ENCODE measurements around the gene LRCOL1. TPM values are rescaled to one million over a fixed set of nuclear protein-coding genes. Genes with fewer than 3 reads are reported as not detected.

Gene LRCOL1
- total RNA-seq, 1 donor from 2014 or later: not detected

GRCh38 chr12:132606927-132607326 is 3.5 kb downstream of the LRCOL1 start:
- Histone ChIP-seq H3K4me1 (peaks cover 8% of the 10 kb centered on the region), H3K4me3 (no peak overlapping the region), H3K27me3 (peaks cover 13% of the 10 kb centered on the region), H3K9me3 (no peaks in the 10 kb centered on the region), H3K27ac (no peak overlapping the region), H3K36me3 (no peaks in the 10 kb centered on the region)
- TF ChIP-seq POLR2AphosphoS5 (IDR thresholded peaks at IDR 0.05; ENCODE audit: insufficient read depth in 1 of 2, low read depth in 1 of 2) (no peak), POLR2A (IDR thresholded peaks at IDR 0.05) (no peak)
- TF ChIP-seq, protein P1, sequence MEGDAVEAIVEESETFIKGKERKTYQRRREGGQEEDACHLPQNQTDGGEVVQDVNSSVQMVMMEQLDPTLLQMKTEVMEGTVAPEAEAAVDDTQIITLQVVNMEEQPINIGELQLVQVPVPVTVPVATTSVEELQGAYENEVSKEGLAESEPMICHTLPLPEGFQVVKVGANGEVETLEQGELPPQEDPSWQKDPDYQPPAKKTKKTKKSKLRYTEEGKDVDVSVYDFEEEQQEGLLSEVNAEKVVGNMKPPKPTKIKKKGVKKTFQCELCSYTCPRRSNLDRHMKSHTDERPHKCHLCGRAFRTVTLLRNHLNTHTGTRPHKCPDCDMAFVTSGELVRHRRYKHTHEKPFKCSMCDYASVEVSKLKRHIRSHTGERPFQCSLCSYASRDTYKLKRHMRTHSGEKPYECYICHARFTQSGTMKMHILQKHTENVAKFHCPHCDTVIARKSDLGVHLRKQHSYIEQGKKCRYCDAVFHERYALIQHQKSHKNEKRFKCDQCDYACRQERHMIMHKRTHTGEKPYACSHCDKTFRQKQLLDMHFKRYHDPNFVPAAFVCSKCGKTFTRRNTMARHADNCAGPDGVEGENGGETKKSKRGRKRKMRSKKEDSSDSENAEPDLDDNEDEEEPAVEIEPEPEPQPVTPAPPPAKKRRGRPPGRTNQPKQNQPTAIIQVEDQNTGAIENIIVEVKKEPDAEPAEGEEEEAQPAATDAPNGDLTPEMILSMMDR (IDR thresholded peaks at IDR 0.05): no peak
- intact Hi-C loops (cut with DNase I): no loop called here
- DNase-seq (ENCODE audit: extremely low spot score in 2 of 2): no peak

GRCh38 chr12:132606466-132606865 is 3.9 kb downstream of the LRCOL1 start:
- intact Hi-C loops (cut with DNase I): no loop called here
- TF ChIP-seq POLR2AphosphoS5 (IDR thresholded peaks at IDR 0.05; ENCODE audit: insufficient read depth in 1 of 2, low read depth in 1 of 2) (no peak), POLR2A (IDR thresholded peaks at IDR 0.05) (no peak)
- TF ChIP-seq, protein P1 (IDR thresholded peaks at IDR 0.05): no peak
- Histone ChIP-seq H3K36me3 (no peaks in the 10 kb centered on the region), H3K4me1 (peaks cover 8% of the 10 kb centered on the region), H3K9me3 (no peaks in the 10 kb centered on the region), H3K4me3 (no peak overlapping the region), H3K27ac (no peak overlapping the region), H3K27me3 (peaks cover 13% of the 10 kb centered on the region)
- no peak for DNase-seq (ENCODE audit: extremely low spot score in 2 of 2)

DNA sequence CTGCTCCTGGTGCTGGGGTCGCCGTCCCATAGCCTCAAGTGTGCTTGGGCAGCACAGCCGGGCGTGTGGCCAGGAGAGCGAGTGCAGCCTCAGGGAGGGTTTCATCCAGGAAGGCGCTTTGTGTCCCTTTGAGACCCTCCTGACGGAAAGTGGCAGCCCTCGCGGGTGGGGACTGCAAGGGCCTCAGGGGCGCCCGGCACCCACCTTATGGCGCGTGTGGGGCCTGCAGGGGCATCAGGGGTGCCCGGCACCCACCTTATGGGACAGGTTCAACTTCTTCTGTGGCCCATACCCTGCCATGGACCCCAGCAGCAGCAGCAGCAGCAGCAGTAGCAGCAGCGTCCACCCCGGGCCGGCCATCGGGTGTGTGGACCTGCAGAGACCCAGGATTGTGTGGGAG is 4.5 kb downstream of the LRCOL1 start:
- Histone ChIP-seq H3K27me3 (peaks cover 13% of the 10 kb centered on the region), H3K36me3 (no peaks in the 10 kb centered on the region), H3K4me3 (no peak overlapping the region), H3K9me3 (no peaks in the 10 kb centered on the region), H3K4me1 (peaks cover 11% of the 10 kb centered on the region), H3K27ac (no peak overlapping the region)
- intact Hi-C loops (cut with DNase I): no loop called here
- DNase-seq (ENCODE audit: extremely low spot score in 2 of 2): no peak
- no peak for TF ChIP-seq POLR2AphosphoS5 (IDR thresholded peaks at IDR 0.05; ENCODE audit: insufficient read depth in 1 of 2, low read depth in 1 of 2)
- TF ChIP-seq POLR2A (IDR thresholded peaks at IDR 0.05): no peak
- TF ChIP-seq, protein P1 (IDR thresholded peaks at IDR 0.05): no peak

GRCh38 chr12:132604668-132605441 is 5.5 kb downstream of the LRCOL1 start:
- peak overlapping the region in 1 of 2 donors; percentile 31 for H3K4me3 ChIP-seq
- H3K27me3 ChIP-seq: peaks cover 13% of the 10 kb centered on the region
- no peaks in the 10 kb centered on the region for H3K9me3 ChIP-seq
- intact Hi-C loops (cut with DNase I): no loop called here
- TF ChIP-seq POLR2AphosphoS5 (IDR thresholded peaks at IDR 0.05; ENCODE audit: insufficient read depth in 1 of 2, low read depth in 1 of 2) (no peak), POLR2A (IDR thresholded peaks at IDR 0.05) (no peak)
- TF ChIP-seq, protein P1 (IDR thresholded peaks at IDR 0.05): no peak
- no peak for DNase-seq (ENCODE audit: extremely low spot score in 2 of 2)
- H3K4me1 ChIP-seq: peaks cover 7% of the 10 kb centered on the region
- H3K27ac ChIP-seq: no peak overlapping the region
- H3K36me3 ChIP-seq: no peaks in the 10 kb centered on the region

DNA sequence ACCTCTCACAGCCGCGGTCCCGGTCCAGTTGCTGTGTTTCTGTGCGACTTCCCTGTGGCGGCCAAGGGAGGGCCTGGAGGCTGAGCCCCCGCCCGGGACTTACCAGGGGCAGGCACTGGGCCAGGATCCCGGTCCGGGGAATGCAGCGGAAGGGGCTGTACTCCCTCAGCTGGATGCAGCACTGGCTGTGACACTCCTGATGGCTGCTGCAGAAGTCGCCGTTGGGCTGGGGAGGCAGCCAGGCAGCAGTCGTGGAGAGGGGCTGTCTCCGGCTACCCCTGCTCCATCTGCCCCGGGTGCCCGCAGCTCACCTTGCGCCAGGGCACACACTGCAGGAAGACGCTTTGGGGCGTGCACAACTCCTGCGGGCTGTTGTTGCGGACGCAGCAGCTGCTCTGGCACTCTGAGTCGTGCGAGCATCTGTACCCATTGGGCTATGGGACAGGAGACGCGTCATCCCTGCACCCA is 6.2 kb downstream of the LRCOL1 start:
- Histone ChIP-seq H3K9me3 (no peaks in the 10 kb centered on the region), H3K27me3 (peaks cover 13% of the 10 kb centered on the region), H3K4me1 (peaks cover 7% of the 10 kb centered on the region), H3K36me3 (no peaks in the 10 kb centered on the region), H3K27ac (peak overlapping the region; percentile 27), H3K4me3 (peak overlapping the region; percentile 27 to 31)
- DNase-seq (ENCODE audit: extremely low spot score in 2 of 2): no peak
- TF ChIP-seq POLR2A (IDR thresholded peaks at IDR 0.05) (no peak), POLR2AphosphoS5 (IDR thresholded peaks at IDR 0.05; ENCODE audit: insufficient read depth in 1 of 2, low read depth in 1 of 2) (no peak)
- TF ChIP-seq, protein P1 (IDR thresholded peaks at IDR 0.05): no peak
- intact Hi-C loops (cut with DNase I): no loop called here
